ENCODE results near the gene TTC1.

GRCh38 chr5:160018945-160019625, 10.1 kb downstream of the TTC1 start:
- TF ChIP-seq, protein P1, sequence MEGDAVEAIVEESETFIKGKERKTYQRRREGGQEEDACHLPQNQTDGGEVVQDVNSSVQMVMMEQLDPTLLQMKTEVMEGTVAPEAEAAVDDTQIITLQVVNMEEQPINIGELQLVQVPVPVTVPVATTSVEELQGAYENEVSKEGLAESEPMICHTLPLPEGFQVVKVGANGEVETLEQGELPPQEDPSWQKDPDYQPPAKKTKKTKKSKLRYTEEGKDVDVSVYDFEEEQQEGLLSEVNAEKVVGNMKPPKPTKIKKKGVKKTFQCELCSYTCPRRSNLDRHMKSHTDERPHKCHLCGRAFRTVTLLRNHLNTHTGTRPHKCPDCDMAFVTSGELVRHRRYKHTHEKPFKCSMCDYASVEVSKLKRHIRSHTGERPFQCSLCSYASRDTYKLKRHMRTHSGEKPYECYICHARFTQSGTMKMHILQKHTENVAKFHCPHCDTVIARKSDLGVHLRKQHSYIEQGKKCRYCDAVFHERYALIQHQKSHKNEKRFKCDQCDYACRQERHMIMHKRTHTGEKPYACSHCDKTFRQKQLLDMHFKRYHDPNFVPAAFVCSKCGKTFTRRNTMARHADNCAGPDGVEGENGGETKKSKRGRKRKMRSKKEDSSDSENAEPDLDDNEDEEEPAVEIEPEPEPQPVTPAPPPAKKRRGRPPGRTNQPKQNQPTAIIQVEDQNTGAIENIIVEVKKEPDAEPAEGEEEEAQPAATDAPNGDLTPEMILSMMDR (IDR thresholded peaks at IDR 0.05 in 4 of 5, conservative IDR thresholded peaks at IDR 0.05 in 1 of 5): no peak
- TF ChIP-seq POLR2A (IDR thresholded peaks at IDR 0.05): no peak

Measured in gastrocnemius medialis (tissue), 4 donors.